H9 (cell line): ENCODE results near the gene INO80. TPM values are rescaled to one million over a fixed set of nuclear protein-coding genes. Genes with fewer than 3 reads are reported as not detected.

Experiments
- DNase-seq: peaks from one replicate; pipeline ENCODE4 v3.0.0-alpha.2; 2017
- H2AFZ ChIP-seq: one replicate; pipeline ENCODE4 v1.6.1; 2013; ENCODE audit warnings: mild to moderate bottlenecking, low read length, control low read depth, moderate library complexity
- H2AK5ac ChIP-seq: 2 replicates; pipeline ENCODE4 v1.6.1; 2013; ENCODE audit warnings: low read length, control low read depth, mixed read lengths; ENCODE audit not compliant: insufficient read length
- H2BK120ac ChIP-seq: one replicate; pipeline ENCODE4 v1.6.1; 2013; ENCODE audit warnings: low read depth, mild to moderate bottlenecking, low read length, control low read depth, inconsistent platforms; ENCODE audit not compliant: poor library complexity, severe bottlenecking
- H2BK12ac ChIP-seq: 2 replicates; pipeline ENCODE4 v1.6.1; 2013; ENCODE audit warnings: low read length, control low read depth, mixed read lengths, low read depth; ENCODE audit not compliant: insufficient read length
- H2BK15ac ChIP-seq: 2 replicates; pipeline ENCODE4 v1.6.1; 2013; ENCODE audit warnings: low read depth, low read length, control low read depth
- H2BK20ac ChIP-seq: one replicate; pipeline ENCODE4 v1.6.1; 2013; ENCODE audit warnings: low read depth, mild to moderate bottlenecking, low read length, control low read depth, inconsistent platforms; ENCODE audit not compliant: poor library complexity, severe bottlenecking
- H2BK5ac ChIP-seq: 2 replicates; pipeline ENCODE4 v1.6.1; 2013; ENCODE audit warnings: low read length, control low read depth, mixed read lengths; ENCODE audit not compliant: insufficient read length
- H3K14ac ChIP-seq: 2 replicates; pipeline ENCODE4 v1.6.1; 2013; ENCODE audit warnings: low read length, control low read depth; ENCODE audit not compliant: insufficient read depth
- H3K18ac ChIP-seq: 2 replicates; pipeline ENCODE4 v1.6.1; 2013; ENCODE audit warnings: low read depth, mild to moderate bottlenecking, mixed read lengths, low read length, control low read depth; ENCODE audit not compliant: insufficient read length
- H3K23ac ChIP-seq: 2 replicates; pipeline ENCODE4 v1.6.1; 2013; ENCODE audit warnings: low read length, control low read depth, mixed read lengths, low read depth; ENCODE audit not compliant: insufficient read length
- H3K23me2 ChIP-seq: 2 replicates; pipeline ENCODE4 v1.6.1; 2013; ENCODE audit warnings: low read depth, mild to moderate bottlenecking, mixed read lengths, low read length, control low read depth; ENCODE audit not compliant: insufficient read length, poor library complexity, severe bottlenecking
- H3K27ac ChIP-seq: 2 replicates; pipeline ENCODE4 v1.5.1; 2013; ENCODE audit warnings: low read length, control low read depth, mixed read lengths, low read depth; ENCODE audit not compliant: insufficient read length
- H3K27me3 ChIP-seq: 2 replicates; pipeline ENCODE4 v1.6.1; 2013; ENCODE audit warnings: low read length, control low read depth, inconsistent platforms; ENCODE audit not compliant: insufficient read depth
- H3K4ac ChIP-seq: 2 replicates; pipeline ENCODE4 v1.6.1; 2013; ENCODE audit warnings: low read depth, mild to moderate bottlenecking, control low read depth, inconsistent platforms, low read length, moderate library complexity
- H3K4me1 ChIP-seq: 2 replicates; pipeline ENCODE4 v1.6.1; 2013; ENCODE audit warnings: low read length, control low read depth, inconsistent platforms; ENCODE audit not compliant: insufficient read depth
- H3K4me2 ChIP-seq: 2 replicates; pipeline ENCODE4 v1.6.1; 2013; ENCODE audit warnings: low read length, control low read depth, mixed read lengths; ENCODE audit not compliant: insufficient read length, insufficient read depth
- H3K56ac ChIP-seq: 2 replicates; pipeline ENCODE4 v1.6.1; 2013; ENCODE audit warnings: low read depth, mild to moderate bottlenecking, mixed read lengths, low read length, control low read depth; ENCODE audit not compliant: insufficient read length
- H3K79me1 ChIP-seq: 2 replicates; pipeline ENCODE4 v1.6.1; 2013; ENCODE audit warnings: low read depth, mild to moderate bottlenecking, moderate library complexity, low read length, control low read depth, inconsistent platforms; ENCODE audit not compliant: insufficient read depth, poor library complexity, severe bottlenecking
- H3K79me2 ChIP-seq: 2 replicates; pipeline ENCODE4 v1.6.1; 2013; ENCODE audit warnings: low read length, control low read depth, inconsistent platforms; ENCODE audit not compliant: insufficient read depth
- H3K9ac ChIP-seq: 2 replicates; pipeline ENCODE4 v1.6.1; 2013; ENCODE audit warnings: low read length, control low read depth, mixed read lengths; ENCODE audit not compliant: insufficient read length; ENCODE audit errors: extremely low read depth
- H3K9me3 ChIP-seq: one replicate; pipeline ENCODE4 v1.6.1; 2013; ENCODE audit warnings: low read depth, low read length, inconsistent platforms; ENCODE audit not compliant: control insufficient read depth
- H3T11ph ChIP-seq: one replicate; pipeline ENCODE4 v1.6.1; 2013; ENCODE audit warnings: mild to moderate bottlenecking, low read length, control low read depth, inconsistent platforms
- H4K20me1 ChIP-seq: one replicate; pipeline ENCODE4 v1.6.1; 2013; ENCODE audit not compliant: control insufficient read depth, insufficient read length, insufficient read depth
- H4K5ac ChIP-seq: 2 replicates; pipeline ENCODE4 v1.6.1; 2013; ENCODE audit warnings: low read depth, mild to moderate bottlenecking, mixed read lengths, low read length, control low read depth; ENCODE audit not compliant: insufficient read length
- H4K8ac ChIP-seq: replicated peaks from 2 replicates; pipeline ENCODE4 v1.6.1; 2013; ENCODE audit warnings: low read length, control low read depth, mixed read lengths, low read depth; ENCODE audit not compliant: insufficient read length
- H4K91ac ChIP-seq: 2 replicates; pipeline ENCODE4 v1.6.1; 2013; ENCODE audit warnings: low read depth, mild to moderate bottlenecking, moderate library complexity, mixed read lengths, low read length, control low read depth; ENCODE audit not compliant: insufficient read length
- H3K27ac Mint-ChIP-seq, 3 experiments: 2 replicates in 2 of 3; 3 replicates in 1 of 3; pipeline ENCODE4 v1.8.0; 2020 to 2021; ENCODE audit warnings: mixed read lengths in 3 of 3, mild to moderate bottlenecking in 1 of 3, moderate library complexity in 1 of 3
- H3K27me3 Mint-ChIP-seq: 2 replicates; pipeline ENCODE4 v1.8.0; 2021; ENCODE audit warnings: low read depth, mild to moderate bottlenecking, moderate library complexity, mixed read lengths
- H3K36me3 Mint-ChIP-seq, 3 experiments: 2 replicates in 2 of 3; 3 replicates in 1 of 3; pipeline ENCODE4 v1.8.0; 2020 to 2021; ENCODE audit warnings: low read depth in 3 of 3, mixed read lengths in 3 of 3; ENCODE audit not compliant: insufficient read depth in 1 of 3
- H3K4me1 Mint-ChIP-seq, 2 experiments: 2 replicates each; pipeline ENCODE4 v1.8.0; 2020; ENCODE audit warnings: mixed read lengths in 2 of 2
- H3K4me3 Mint-ChIP-seq, 2 experiments: 2 replicates in 1 of 2; 3 replicates in 1 of 2; pipeline ENCODE4 v1.8.0; 2020 to 2021; ENCODE audit warnings: mild to moderate bottlenecking in 2 of 2, mixed read lengths in 2 of 2, moderate library complexity in 1 of 2
- H3K9me3 Mint-ChIP-seq, 2 experiments: 2 replicates in 1 of 2; 3 replicates in 1 of 2; pipeline ENCODE4 v1.8.0; 2020; ENCODE audit warnings: mild to moderate bottlenecking in 2 of 2, mixed read lengths in 2 of 2, moderate library complexity in 1 of 2
- CTCF ChIP-seq: fragments of 200-600 bp; sonication (generic); conservative IDR thresholded peaks from 3 replicates; pipeline ENCODE4 v1.8.0; 2021; ENCODE audit warnings: antibody characterized with exemption, mild to moderate bottlenecking
- WGBS: extraction: QIAGEN DNeasy Blood & Tissue Kit; methylation state at CpG from one replicate; pipeline ENCODE4 v1.1.7; 2013; ENCODE audit warnings: missing lambda C conversion rate, low lambda C conversion rate, mixed read lengths; ENCODE audit not compliant: insufficient read length; ENCODE audit errors: extremely low coverage; 5-methylcytosine and 5-hydroxymethylcytosine counted together
- total RNA-seq: library from RNA; stranded (reverse); gene quantifications from 2 replicates; pipeline ENCODE4 v1.2.1, GENCODE V29; 2021

INO80 gene
- total RNA-seq, 1 experiment from 2014 or later, result 29.2 TPM

- Mint-ChIP-seq H3K36me3 (peaks cover 10 to 39% (median 25%) of the 10 kb centered on the region in 3 experiments; a peak in 5 of 7 replicates), H3K27me3 (no peaks in the 10 kb centered on the region), H3K4me1 (no peaks in the 10 kb centered on the region), H3K27ac (no peak overlapping the region), H3K9me3 (no peaks in the 10 kb centered on the region), H3K4me3 (no peak overlapping the region)
- H2BK5ac ChIP-seq, result no peak overlapping the region
- no peak overlapping the region for H4K8ac ChIP-seq
- H2BK12ac ChIP-seq, result no peak overlapping the region
- H3K9ac ChIP-seq, result no peak overlapping the region
- no peak overlapping the region for H3K14ac ChIP-seq
- H4K20me1 ChIP-seq, result no peaks in the 10 kb centered on the region
- no peak overlapping the region for H4K5ac ChIP-seq
- no peak overlapping the region for H2BK20ac ChIP-seq
- no peaks in the 10 kb centered on the region for H3K27me3 ChIP-seq
- TF ChIP-seq CTCF, result no peak
- no peak overlapping the region for H2BK120ac ChIP-seq
- H3K18ac ChIP-seq, result no peak overlapping the region
- no peak overlapping the region for H3K27ac ChIP-seq
- H3K79me1 ChIP-seq, result no peaks in the 10 kb centered on the region
- H3K56ac ChIP-seq, result no peak overlapping the region
- H3K9me3 ChIP-seq, result no peaks in the 10 kb centered on the region
- no peak for DNase-seq
- H3K4me1 ChIP-seq, result no peaks in the 10 kb centered on the region
- H3T11ph ChIP-seq, result no peak overlapping the region
- no peak overlapping the region for H4K91ac ChIP-seq
- H3K79me2 ChIP-seq, result no peaks in the 10 kb centered on the region
- H2AFZ ChIP-seq, result no peak overlapping the region
- H2BK15ac ChIP-seq, result no peak overlapping the region
- H3K23me2 ChIP-seq, result no peaks in the 10 kb centered on the region
- no peak overlapping the region for H3K4ac ChIP-seq
- no peak overlapping the region for H3K4me2 ChIP-seq
- H2AK5ac ChIP-seq, result no peak overlapping the region
- WGBS, result no CpG with 5 or more reads among the region's 2 CpGs
- no peak overlapping the region for H3K23ac ChIP-seq
These were observed 91.2 kb downstream of the INO80 start for GRCh38 chr15:41024885-41025284.
